H1 (cell line): ENCODE data around the gene CHMP4A. TPM values are rescaled to one million over a fixed set of nuclear protein-coding genes. Genes with fewer than 3 reads are reported as not detected.
A peak's percentile ranks its signal among the peaks of the same experiment; 100 is the strongest.

Source experiments
- CTCF ChIA-PET: fragments of 300-600 bp; sonication (Branson Sonifier 250); formaldehyde crosslinking; loops from one replicate; lab custom pipeline; 2021; ENCODE audit not compliant: partially characterized antibody; lab: Charles Lee
- POLR2A ChIA-PET: fragments of 300-600 bp; sonication (Branson Sonifier 250); formaldehyde crosslinking; loops from one replicate; lab custom pipeline; 2021; ENCODE audit warnings: inconsistent platforms; ENCODE audit not compliant: partially characterized antibody; lab: Charles Lee
- DNase-seq, 2 experiments: peaks; one replicate each; pipeline versions ENCODE4 v3.0.0 to v3.0.0-alpha.2; 2010 to 2022; ENCODE audit warnings: low spot score in 2 of 2, low read depth in 1 of 2, mixed read lengths in 1 of 2
- FAIRE-seq: peaks from 2 replicates; lab custom pipeline; 2011; peaks lifted over from hg19 to GRCh38; lab: Jason Lieb, UNC
- H2AFZ ChIP-seq: 2 replicates; pipeline ENCODE4 v1.8.1; 2012; ENCODE audit warnings: low read length, inconsistent platforms
- H2AK5ac ChIP-seq: 2 replicates; pipeline ENCODE4 v1.6.1; 2013; ENCODE audit warnings: low read depth, low read length
- H2BK120ac ChIP-seq: replicated peaks from 2 replicates; pipeline ENCODE3; 2013; ENCODE audit warnings: low read depth, low read length, inconsistent platforms
- H2BK12ac ChIP-seq: 2 replicates; pipeline ENCODE4 v1.6.1; 2013; ENCODE audit warnings: low read depth, low read length
- H2BK15ac ChIP-seq: 2 replicates; pipeline ENCODE4 v1.6.1; 2013; ENCODE audit warnings: low read length
- H2BK20ac ChIP-seq: 2 replicates; pipeline ENCODE4 v1.6.1; 2013; ENCODE audit warnings: low read length
- H2BK5ac ChIP-seq: 2 replicates; pipeline ENCODE4 v1.6.1; 2013; ENCODE audit warnings: low read depth, low read length
- H3K14ac ChIP-seq: 2 replicates; pipeline ENCODE4 v1.6.1; 2013; ENCODE audit warnings: inconsistent platforms; ENCODE audit not compliant: insufficient read length
- H3K18ac ChIP-seq: 2 replicates; pipeline ENCODE4 v1.6.1; 2013; ENCODE audit warnings: low read length; ENCODE audit errors: extremely low read depth
- H3K23ac ChIP-seq: 2 replicates; pipeline ENCODE4 v1.6.1; 2013; ENCODE audit warnings: inconsistent platforms; ENCODE audit not compliant: insufficient read length
- H3K23me2 ChIP-seq: 2 replicates; pipeline ENCODE4 v1.6.1; 2013; ENCODE audit warnings: low read depth, low read length
- H3K27ac ChIP-seq: 2 replicates; pipeline ENCODE4 v1.6.1; 2011; ENCODE audit warnings: low read depth, low read length, inconsistent platforms
- H3K27me3 ChIP-seq, 4 experiments: replicated peaks in 1 of 4; 1 replicate in 1 of 4; 2 replicates in 3 of 4; pipeline versions ENCODE4 v1.6.1 to v1.8.1; 2011 to 2013; ENCODE audit warnings: low read length in 3 of 4, mild to moderate bottlenecking in 3 of 4, inconsistent platforms in 2 of 4, mixed read lengths in 2 of 4, moderate library complexity in 1 of 4; ENCODE audit not compliant: control insufficient read depth in 3 of 4, insufficient read depth in 3 of 4; ENCODE audit errors: extremely low read depth in 1 of 4
- H3K36me3 ChIP-seq, 4 experiments: 2 replicates each; pipeline versions ENCODE4 v1.6.1 to v1.8.1; 2011 to 2013; ENCODE audit warnings: mild to moderate bottlenecking in 4 of 4, low read length in 3 of 4, moderate library complexity in 2 of 4, control low read depth in 1 of 4, inconsistent platforms in 1 of 4; ENCODE audit not compliant: insufficient read depth in 4 of 4, control insufficient read depth in 2 of 4
- H3K4ac ChIP-seq: replicated peaks from 2 replicates; pipeline ENCODE3; 2013; ENCODE audit warnings: low read length, low read depth, mixed read lengths, inconsistent platforms; ENCODE audit not compliant: insufficient read length
- H3K4me1 ChIP-seq, 4 experiments: replicated peaks in 1 of 4; 1 replicate in 1 of 4; 2 replicates in 3 of 4; pipeline versions ENCODE4 v1.6.1 to v1.8.1; 2011 to 2013; ENCODE audit warnings: low read length in 3 of 4, inconsistent platforms in 2 of 4, mixed read lengths in 1 of 4; ENCODE audit not compliant: insufficient read depth in 4 of 4, control insufficient read depth in 3 of 4
- H3K4me2 ChIP-seq, 2 experiments: 2 replicates each; pipeline versions ENCODE4 v1.6.1 to v1.8.1; 2011 to 2013; ENCODE audit warnings: low read depth in 2 of 2, low read length in 2 of 2, control low read depth in 1 of 2, inconsistent platforms in 1 of 2, mild to moderate bottlenecking in 1 of 2; ENCODE audit not compliant: insufficient read depth in 1 of 2
- H3K4me3 ChIP-seq, 4 experiments: fragments of 200-600, 300-600 bp in 1 of 4; sonication (generic), shearing (Covaris generic), sonication (Bioruptor Twin) in 1 of 4; 2 replicates each; pipeline versions ENCODE4 v1.5.1 to v1.8.1; 2011 to 2016; ENCODE audit warnings: low read length in 4 of 4, low read depth in 3 of 4, control low read depth in 2 of 4, inconsistent platforms in 2 of 4, mild to moderate bottlenecking in 2 of 4, mixed read lengths in 1 of 4, moderate library complexity in 1 of 4; ENCODE audit not compliant: insufficient read depth in 2 of 4; ENCODE audit errors: extremely low read depth in 1 of 4
- H3K56ac ChIP-seq: replicated peaks from 2 replicates; pipeline ENCODE3; 2013; ENCODE audit warnings: low read depth, mild to moderate bottlenecking, mixed read lengths, low read length, inconsistent platforms; ENCODE audit not compliant: insufficient read length
- H3K79me1 ChIP-seq: 2 replicates; pipeline ENCODE4 v1.6.1; 2013; ENCODE audit warnings: low read depth, low read length, control low read depth
- H3K79me2 ChIP-seq, 2 experiments: 2 replicates each; pipeline versions ENCODE4 v1.6.1 to v1.8.1; 2012 to 2013; ENCODE audit warnings: low read length in 2 of 2, mild to moderate bottlenecking in 2 of 2, inconsistent platforms in 1 of 2; ENCODE audit not compliant: insufficient read depth in 2 of 2, control insufficient read depth in 1 of 2
- H3K9ac ChIP-seq, 4 experiments: replicated peaks in 1 of 4; 1 replicate in 1 of 4; 2 replicates in 3 of 4; pipeline versions ENCODE4 v1.6.1 to v1.8.1; 2011 to 2013; ENCODE audit warnings: low read depth in 3 of 4, low read length in 3 of 4, control low read depth in 2 of 4, mild to moderate bottlenecking in 2 of 4, moderate library complexity in 2 of 4, inconsistent platforms in 1 of 4; ENCODE audit errors: extremely low read depth in 1 of 4
- H3K9me3 ChIP-seq, 2 experiments: 2 replicates each; pipeline versions ENCODE4 v1.6.1 to v1.8.1; 2012 to 2013; ENCODE audit warnings: mild to moderate bottlenecking in 2 of 2, moderate library complexity in 2 of 2, control low read depth in 1 of 2, inconsistent platforms in 1 of 2, low read depth in 1 of 2, low read length in 1 of 2, mixed read lengths in 1 of 2; ENCODE audit not compliant: insufficient read depth in 2 of 2
- H4K20me1 ChIP-seq, 2 experiments: replicated peaks in 1 of 2; 2 replicates each; pipeline versions ENCODE3 to v1.8.1; 2011 to 2013; ENCODE audit warnings: inconsistent platforms in 2 of 2, low read length in 2 of 2, mild to moderate bottlenecking in 1 of 2; ENCODE audit not compliant: insufficient read depth in 2 of 2, control insufficient read depth in 1 of 2
- H4K5ac ChIP-seq: 2 replicates; pipeline ENCODE4 v1.6.1; 2013; ENCODE audit warnings: low read length, low read depth, mixed read lengths, inconsistent platforms; ENCODE audit not compliant: insufficient read length
- H4K8ac ChIP-seq: 2 replicates; pipeline ENCODE4 v1.8.0; 2013; ENCODE audit warnings: mild to moderate bottlenecking, moderate library complexity, low read length, inconsistent platforms; ENCODE audit not compliant: insufficient read depth; ENCODE audit errors: extremely low read depth
- H4K91ac ChIP-seq: replicated peaks from 2 replicates; pipeline ENCODE3; 2013; ENCODE audit warnings: low read length, mixed read lengths, inconsistent platforms; ENCODE audit not compliant: insufficient read length
- CHD1 ChIP-seq: IDR thresholded peaks from 2 replicates; pipeline ENCODE4 v1.6.1; 2012; ENCODE audit warnings: low read depth, low read length, improper control_type of control experiment
- CREB1 ChIP-seq: IDR thresholded peaks from 2 replicates; pipeline ENCODE4 v1.6.1; 2012; ENCODE audit warnings: inconsistent platforms
- MAX ChIP-seq: IDR thresholded peaks from 2 replicates; pipeline ENCODE4 v1.6.1; 2012; ENCODE audit warnings: inconsistent platforms
- NANOG ChIP-seq: IDR thresholded peaks from 2 replicates; pipeline ENCODE4 v1.6.1; 2011; ENCODE audit warnings: low read length, low read depth, mild to moderate bottlenecking, inconsistent platforms; ENCODE audit not compliant: insufficient read depth, poor library complexity, severe bottlenecking
- WGBS, 2 experiments: shearing (Covaris generic) in 1 of 2; methylation state at CpG; one replicate each; pipeline versions ENCODE4 v1.1.6 to v1.1.7; 2013 to 2015; ENCODE audit warnings: low lambda C conversion rate in 2 of 2, mixed read lengths in 2 of 2, inconsistent platforms in 1 of 2, low coverage in 1 of 2, missing lambda C conversion rate in 1 of 2; ENCODE audit not compliant: insufficient replicate concordance in 2 of 2, insufficient coverage in 1 of 2, insufficient read length in 1 of 2; ENCODE audit errors: extremely low coverage in 1 of 2, missing lambda C conversion rate in 1 of 2; 5-methylcytosine and 5-hydroxymethylcytosine counted together
- polyA plus RNA-seq, 7 experiments: library from polyadenylated mRNA; depleted of rRNA in 3 of 7; stranded (reverse) in 5 of 7; unstranded in 2 of 7; fragments of >200 nt in 5 of 7; fragments of 200-250 nt in 2 of 7; gene quantifications; 1 replicate in 5 of 7; 2 replicates in 1 of 7; 4 replicates in 1 of 7; pipeline versions ENCODE4 v1.2.1 to v1.2.3, GENCODE V29; 2011 to 2013; ENCODE audit warnings: missing spikeins in 2 of 7, mixed read lengths in 2 of 7
- total RNA-seq: library from RNA; stranded (reverse); fragmentation: NEBNext Ultra II Directional; extraction: Animal tissue kit (Norgen Biotek cat#: 25700); gene quantifications from 2 replicates; pipeline ENCODE4 v1.2.1, GENCODE V29; 2021

The CHMP4A gene
- total and polyA plus RNA-seq, 2 of the 8 experiments (the other 6 are each of a cell fraction or from before 2014, with no cell fraction given): 32.9 to 37.6 TPM

DNA sequence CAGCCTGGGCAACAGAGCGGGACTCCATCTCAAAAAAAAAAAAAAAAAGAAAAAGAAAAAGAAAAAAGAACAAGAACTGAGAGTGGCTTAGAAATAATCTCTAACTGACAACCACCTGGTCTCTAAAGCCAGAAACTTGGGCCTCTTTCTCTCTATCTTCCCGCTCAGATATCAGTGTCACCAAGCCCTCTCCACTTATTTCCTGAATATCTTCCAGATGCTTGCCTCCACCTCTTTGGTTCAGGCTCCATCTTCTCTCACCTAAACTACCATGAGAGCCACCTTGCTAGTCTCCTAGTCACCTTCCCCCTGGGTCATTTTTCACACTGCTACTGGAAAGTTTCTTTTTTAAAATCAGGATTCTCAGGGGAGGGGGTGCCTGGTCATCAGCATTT lies 16.2 kb downstream of the CHMP4A start:
- Histone ChIP-seq H3K9me3 (peaks cover 6 to 7% of the 10 kb centered on the region in 2 experiments), H2BK20ac (no peak overlapping the region), H3K79me2 (peaks cover 0 to 3% of the 10 kb centered on the region in 2 experiments; a peak in 2 of 4 replicates), H3K4me1 (peaks cover 0 to 9% (median 3%) of the 10 kb centered on the region in 4 experiments; a peak in 3 of 7 replicates), H3K18ac (no peak overlapping the region), H2BK12ac (no peak overlapping the region), H4K91ac (no peak overlapping the region), H3K14ac (no peak overlapping the region), H3K9ac (no peak overlapping the region), H3K27ac (no peak overlapping the region), H2BK5ac (no peak overlapping the region), H3K79me1 (peaks cover 3% of the 10 kb centered on the region; the same call in 1 of the 2 replicates), H3K4ac (no peak overlapping the region), H3K4me2 (peak overlapping the region in 1 of 2 experiments; percentile 79; a peak in 2 of 4 replicates), H2BK120ac (no peak overlapping the region), H2AFZ (no peak overlapping the region), H3K23ac (no peak overlapping the region), H4K5ac (no peak overlapping the region), H4K20me1 (no peaks in the 10 kb centered on the region), H3K4me3 (peak overlapping the region in 1 of 4 experiments; percentile 88; a peak in 1 of 8 replicates), H4K8ac (no peak overlapping the region), H3K27me3 (no peaks in the 10 kb centered on the region), H2AK5ac (no peak overlapping the region), H3K56ac (no peak overlapping the region), H2BK15ac (no peak overlapping the region), H3K36me3 (peaks cover 4 to 17% (median 10%) of the 10 kb centered on the region in 4 experiments; a peak in 6 of 8 replicates), H3K23me2 (peaks cover 5% of the 10 kb centered on the region; the same call in 1 of the 2 replicates)
- FAIRE-seq: no peak
- TF ChIP-seq MAX (no peak), NANOG (no peak), CREB1 (no peak), CHD1 (no peak)
- CTCF ChIA-PET: no interaction called here
- WGBS, 2 experiments: 89% methylated on average over 1 of the region's 2 CpGs; no CpG with 5 or more reads in 1 of the 2 experiments
- DNase-seq: no peak
- POLR2A ChIA-PET: interaction anchor here (0.6 to 4.7 kb wide), 4 partner anchors 8 to 61 kb away, joined by 3 to 119 read pairs (median 31); partner anchors contain the start of genes CHMP4A, IPO4, MDP1 and PSME1
